GM11168 (cell line): ENCODE measurements around the gene IRF5.
"Not testable (repeated sequence)": the region's sequence is repeated elsewhere in the genome, so short reads cannot be mapped to it uniquely, and the experiment has no call there.

Experiments
- in situ Hi-C: fragments of 300-500 bp; cut with MboI; formaldehyde crosslinking; loops from one replicate; pipeline ENCODE4 v1.12.0; 2022; ENCODE audit warnings: low sequenced_read_pairs; ENCODE audit not compliant: unreplicated experiment

The IRF5 gene

DNA sequence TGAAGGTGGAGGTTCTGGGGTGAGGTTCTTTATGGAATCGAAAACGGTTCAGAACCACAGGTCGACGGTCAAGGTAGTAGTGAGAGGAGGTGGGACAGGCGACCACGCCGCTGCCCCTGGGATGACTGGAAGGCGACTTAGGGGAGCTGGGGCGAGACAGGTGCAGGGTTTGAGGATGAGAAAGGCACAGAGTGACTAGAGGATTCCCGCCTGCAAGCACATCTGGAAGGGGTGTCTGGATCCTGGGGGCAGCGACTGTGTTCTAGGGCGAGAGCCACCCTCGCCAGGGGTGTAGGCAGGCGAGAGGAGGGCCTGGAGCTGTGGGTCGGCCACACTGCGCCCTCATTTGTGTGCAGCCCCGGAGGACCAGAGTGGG is 468 bp upstream of the IRF5 start:
- in situ Hi-C loops = no loop called here

DNA sequence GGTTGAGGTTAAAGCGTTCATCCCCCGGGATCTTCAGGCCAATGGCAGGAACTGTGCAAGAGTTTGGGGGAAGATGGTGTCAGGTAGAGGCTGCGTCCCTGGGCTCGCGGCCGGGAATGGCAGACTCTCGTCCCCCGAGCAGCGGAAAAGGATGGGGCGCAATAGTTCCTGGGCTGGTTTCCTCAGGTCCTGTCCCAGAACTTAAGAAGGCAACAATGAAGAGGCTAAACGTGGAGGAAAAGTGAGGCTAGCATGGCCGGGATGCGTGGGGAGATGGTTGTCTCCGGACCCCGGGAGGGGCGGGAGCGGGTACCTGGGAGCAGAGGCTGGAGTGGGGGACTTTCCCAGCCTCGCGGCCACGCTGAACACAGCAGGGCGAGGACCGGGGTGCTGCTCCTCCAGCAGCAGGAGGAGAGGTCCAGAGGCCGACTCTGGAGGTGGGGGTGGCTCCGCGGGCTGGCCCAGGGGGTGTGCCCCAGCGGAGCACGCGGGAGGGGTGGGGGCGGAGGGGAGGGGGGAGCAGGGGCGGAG is 882 bp downstream of the IRF5 start:
- in situ Hi-C loops = no loop called here

- in situ Hi-C loops = no loop called here
These were observed 1.5 kb downstream of the IRF5 start for GRCh38 chr7:128939075-128939860.

- in situ Hi-C loops = no loop called here
These were observed 2.2 kb downstream of the IRF5 start for GRCh38 chr7:128939861-128940410.

GRCh38 chr7:128940494-128941322 is 3.0 kb downstream of the IRF5 start:
- in situ Hi-C loops = no loop called here

DNA sequence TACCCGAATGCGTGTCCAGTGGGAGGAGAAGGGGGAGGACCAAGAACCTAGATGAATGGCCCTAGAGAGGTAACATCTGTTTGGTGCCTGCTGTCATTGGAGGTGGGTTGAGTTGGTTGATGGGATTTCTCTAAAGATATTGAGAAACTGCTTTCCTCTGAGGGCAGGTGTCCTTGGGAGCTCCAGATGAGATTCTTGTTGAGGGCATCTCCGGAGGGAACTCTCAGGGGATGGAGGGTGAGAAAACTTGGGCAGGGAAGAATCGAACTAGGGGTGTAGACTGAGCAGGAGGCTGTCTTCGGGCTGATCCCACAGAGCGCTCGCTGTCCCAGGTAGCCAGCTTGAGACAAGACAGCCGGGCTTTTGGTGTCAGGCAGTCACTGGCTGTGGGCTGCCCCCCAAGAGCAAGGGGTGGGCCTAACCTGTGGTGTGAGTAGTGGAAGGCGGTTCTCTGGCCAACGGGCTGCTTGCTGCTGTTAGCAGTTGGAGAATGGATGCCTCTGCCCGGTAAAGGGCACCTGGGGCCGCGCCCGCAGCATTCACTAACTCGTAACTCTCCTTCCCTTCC is 3.7 kb downstream of the IRF5 start:
- in situ Hi-C loops = no loop called here

GRCh38 chr7:128941946-128942526 is 4.3 kb downstream of the IRF5 start:
- in situ Hi-C loops = no loop called here

- in situ Hi-C loops = not testable (repeated sequence)
These were observed 5.5 kb downstream of the IRF5 start for GRCh38 chr7:128943251-128943650.

DNA sequence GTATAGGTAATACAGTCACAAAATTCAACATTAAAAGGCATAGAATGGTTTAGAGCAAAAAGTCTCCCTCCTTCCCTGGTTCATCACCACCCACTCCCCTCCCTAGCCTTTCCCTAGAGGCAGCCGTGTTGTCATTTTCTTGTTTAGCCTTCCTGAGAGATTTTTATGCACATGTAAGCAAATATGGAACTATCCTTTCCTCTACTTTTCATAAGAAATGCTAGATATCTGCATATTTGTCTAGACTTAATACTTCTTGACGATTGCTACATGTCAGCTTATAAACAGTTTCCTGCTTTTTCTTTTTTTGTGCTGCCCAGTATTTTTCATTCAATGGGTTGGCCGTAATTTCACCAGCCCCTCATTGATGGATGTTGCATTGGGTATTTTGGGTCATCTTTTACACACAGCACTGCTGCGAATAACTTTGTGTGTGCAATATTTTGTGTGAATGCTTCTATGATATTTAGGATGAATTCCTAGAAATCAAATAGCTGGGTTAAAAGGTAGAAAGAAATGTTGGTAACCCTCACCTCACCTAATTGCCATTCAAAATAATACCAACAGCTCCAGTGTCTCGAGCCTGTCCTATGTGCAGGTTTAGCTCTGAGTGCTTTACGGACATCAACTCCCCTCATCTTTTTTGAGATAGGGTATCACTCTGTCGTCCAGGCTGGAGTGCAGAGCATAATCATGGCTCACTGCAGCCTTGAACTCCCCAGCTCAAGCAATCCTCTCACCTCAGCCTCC is 6.9 kb downstream of the IRF5 start:
- in situ Hi-C loops = no loop called here

GRCh38 chr7:128945668-128946366 is 8.1 kb downstream of the IRF5 start:
- in situ Hi-C loops = no loop called here

DNA sequence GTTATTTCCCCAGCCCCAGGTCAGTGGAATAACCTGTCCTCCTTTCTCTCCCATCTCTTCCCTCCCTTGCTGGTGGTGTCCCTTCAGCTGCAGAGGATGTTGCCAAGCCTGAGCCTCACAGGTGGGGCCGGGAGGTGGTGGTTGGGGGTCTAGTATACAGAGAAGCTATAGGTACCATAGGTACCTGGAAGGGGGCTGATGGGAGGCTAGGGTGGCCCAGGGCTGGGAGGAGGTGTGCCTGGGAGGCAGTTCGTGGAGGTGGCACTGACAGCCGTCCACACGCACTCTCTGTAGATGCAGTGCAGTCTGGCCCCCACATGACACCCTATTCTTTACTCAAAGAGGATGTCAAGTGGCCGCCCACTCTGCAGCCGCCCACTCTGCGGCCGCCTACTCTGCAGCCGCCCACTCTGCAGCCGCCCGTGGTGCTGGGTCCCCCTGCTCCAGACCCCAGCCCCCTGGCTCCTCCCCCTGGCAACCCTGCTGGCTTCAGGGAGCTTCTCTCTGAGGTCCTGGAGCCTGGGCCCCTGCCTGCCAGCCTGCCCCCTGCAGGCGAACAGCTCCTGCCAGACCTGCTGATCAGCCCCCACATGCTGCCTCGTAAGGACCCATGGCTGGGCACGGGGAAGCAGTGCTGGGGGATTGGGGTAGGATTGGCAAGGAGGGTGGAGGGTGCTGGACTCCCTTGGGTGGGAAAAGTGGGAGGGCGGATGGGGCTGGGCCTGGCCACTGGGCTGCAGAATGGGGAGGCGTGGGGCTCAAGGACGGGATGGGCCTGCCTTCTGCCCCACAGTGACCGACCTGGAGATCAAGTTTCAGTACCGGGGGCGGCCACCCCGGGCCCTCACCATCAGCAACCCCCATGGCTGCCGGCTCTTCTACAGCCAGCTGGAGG is 9.5 kb downstream of the IRF5 start:
- in situ Hi-C loops = no loop called here

- in situ Hi-C loops = no loop called here
These were observed 10.1 kb downstream of the IRF5 start for GRCh38 chr7:128947854-128948253.

DNA sequence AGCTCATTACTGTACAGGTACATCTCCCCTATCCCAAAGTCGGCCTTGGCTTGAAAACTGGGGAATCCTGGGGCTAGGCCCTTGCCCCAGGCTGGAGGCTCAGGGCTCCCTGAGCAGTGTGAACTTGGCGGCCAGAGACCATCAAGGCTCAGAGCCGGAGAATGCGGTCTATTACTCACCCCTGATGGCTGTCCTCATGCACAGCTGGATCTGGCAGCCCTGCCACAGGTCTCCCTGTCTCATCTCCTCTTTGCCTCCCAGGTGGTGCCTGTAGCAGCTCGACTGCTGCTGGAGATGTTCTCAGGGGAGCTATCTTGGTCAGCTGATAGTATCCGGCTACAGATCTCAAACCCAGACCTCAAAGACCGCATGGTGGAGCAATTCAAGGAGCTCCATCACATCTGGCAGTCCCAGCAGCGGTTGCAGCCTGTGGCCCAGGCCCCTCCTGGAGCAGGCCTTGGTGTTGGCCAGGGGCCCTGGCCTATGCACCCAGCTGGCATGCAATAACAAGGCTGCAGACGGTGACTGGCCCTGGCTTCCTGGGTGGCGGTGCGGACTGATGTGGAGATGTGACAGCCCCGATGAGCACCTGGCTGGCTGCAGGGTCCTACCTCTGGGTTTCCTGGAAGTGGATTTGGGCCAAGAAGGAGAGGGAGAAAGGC is 10.7 kb downstream of the IRF5 start:
- in situ Hi-C loops = no loop called here

GRCh38 chr7:128948976-128949760 is 11.4 kb downstream of the IRF5 start:
- in situ Hi-C loops = no loop called here

GRCh38 chr7:128951296-128951695 is 13.6 kb downstream of the IRF5 start:
- in situ Hi-C loops = no loop called here

DNA sequence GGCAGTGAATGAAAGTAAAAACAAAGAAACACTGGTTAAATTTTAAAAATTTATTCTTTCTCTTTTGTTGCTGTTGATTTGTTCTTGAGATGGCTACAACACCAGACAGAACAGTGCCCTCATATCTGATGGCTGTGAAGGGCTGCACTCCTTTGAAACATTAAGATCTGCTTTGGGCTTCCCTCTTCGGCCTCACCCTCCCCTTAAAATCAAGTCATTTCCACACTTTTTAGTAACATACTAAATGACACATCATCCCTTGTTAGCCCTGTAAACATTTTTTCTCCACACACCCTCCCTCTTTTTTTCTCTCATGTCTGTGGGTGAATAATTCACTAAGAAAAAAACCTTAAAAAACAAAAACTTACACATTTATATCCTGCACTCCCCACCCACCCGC is 16.4 kb downstream of the IRF5 start:
- in situ Hi-C loops = no loop called here
